ENCODE measurements around the gene BTK. TPM values are rescaled to one million over a fixed set of nuclear protein-coding genes. Genes with fewer than 3 reads are reported as not detected.
"Not testable (repeated sequence)": the region's sequence is repeated elsewhere in the genome, so short reads cannot be mapped to it uniquely, and the experiment has no call there.

The BTK gene
- total RNA-seq, 1 experiment from 2014 or later = 0.07 TPM

DNA sequence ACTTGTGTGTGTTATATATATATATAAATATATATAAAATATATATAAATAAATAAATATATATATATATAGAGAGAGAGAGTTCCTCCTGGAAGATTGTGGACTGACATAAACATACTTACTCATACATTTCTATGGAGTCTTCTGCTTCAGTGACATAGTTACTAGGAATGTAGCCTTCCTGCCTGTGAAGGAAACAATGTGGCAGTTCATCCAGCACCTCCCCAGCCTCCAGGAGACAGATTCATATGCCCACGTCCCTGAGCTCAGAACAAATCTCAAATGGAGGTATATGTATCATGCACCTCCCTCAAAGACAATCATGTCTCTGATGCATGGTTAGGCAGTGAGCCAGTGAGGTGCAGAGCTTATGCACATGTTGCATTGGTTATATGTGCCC, 26.0 kb downstream of the BTK start:
- in situ Hi-C loops (cut with HindIII; ENCODE audit: low pct_unique_long_range_greater_than_20kb, low sequenced_read_pairs) = no loop called here
- DNase-seq (ENCODE audit: low read depth) = no peak

DNA sequence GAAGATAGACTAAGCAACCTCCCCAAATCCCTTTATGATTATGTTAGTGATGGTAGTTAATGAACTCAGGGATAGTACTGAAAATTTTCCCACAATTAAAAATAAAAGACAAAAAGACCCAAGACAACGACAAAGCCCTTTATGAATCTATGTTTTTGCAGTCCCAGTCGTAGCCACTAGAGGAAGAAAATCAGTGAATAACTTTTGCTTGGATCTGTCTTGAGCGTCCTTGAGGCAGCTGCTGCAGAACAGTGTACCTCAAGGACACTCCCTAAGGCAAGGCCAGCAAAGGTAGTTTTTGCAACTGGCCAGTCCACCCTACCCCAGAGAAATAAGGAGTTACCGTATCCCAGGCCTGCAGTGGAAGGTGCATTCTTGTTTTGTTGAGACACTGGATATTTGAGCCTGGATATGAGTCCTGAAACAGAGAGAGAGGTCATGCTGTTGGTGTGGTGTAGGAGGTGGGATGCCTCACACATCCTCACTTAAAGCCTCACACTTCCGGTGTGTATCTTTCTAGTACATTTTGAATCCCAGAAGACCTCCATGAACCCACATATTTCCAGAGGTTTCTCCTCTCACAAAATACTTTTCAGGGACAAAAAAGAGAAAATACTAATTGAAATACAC, 28.7 kb downstream of the BTK start:
- in situ Hi-C loops (cut with HindIII; ENCODE audit: low pct_unique_long_range_greater_than_20kb, low sequenced_read_pairs) = no loop called here
- peak; percentile 15 for DNase-seq (ENCODE audit: low read depth)

DNA sequence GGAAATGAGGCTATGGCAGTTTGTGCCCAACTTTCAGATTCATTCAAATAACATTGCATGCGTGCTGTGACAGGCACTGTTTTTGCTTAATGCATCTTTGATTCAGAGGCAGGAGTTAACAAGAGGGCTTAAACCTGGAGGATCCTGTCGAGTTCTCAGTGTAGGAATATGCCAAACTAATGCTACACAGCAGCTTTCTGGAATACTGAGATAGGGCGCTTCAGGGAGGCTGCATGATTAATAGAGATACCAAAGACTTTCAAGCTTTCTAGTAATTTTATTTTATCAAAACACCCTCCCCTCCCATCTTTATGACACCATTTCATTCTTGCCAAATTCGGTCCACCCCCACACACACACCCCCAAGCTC, 36.8 kb downstream of the BTK start:
- DNase-seq (ENCODE audit: low read depth) = no peak
- in situ Hi-C loops (cut with HindIII; ENCODE audit: low pct_unique_long_range_greater_than_20kb, low sequenced_read_pairs) = no loop called here

DNA sequence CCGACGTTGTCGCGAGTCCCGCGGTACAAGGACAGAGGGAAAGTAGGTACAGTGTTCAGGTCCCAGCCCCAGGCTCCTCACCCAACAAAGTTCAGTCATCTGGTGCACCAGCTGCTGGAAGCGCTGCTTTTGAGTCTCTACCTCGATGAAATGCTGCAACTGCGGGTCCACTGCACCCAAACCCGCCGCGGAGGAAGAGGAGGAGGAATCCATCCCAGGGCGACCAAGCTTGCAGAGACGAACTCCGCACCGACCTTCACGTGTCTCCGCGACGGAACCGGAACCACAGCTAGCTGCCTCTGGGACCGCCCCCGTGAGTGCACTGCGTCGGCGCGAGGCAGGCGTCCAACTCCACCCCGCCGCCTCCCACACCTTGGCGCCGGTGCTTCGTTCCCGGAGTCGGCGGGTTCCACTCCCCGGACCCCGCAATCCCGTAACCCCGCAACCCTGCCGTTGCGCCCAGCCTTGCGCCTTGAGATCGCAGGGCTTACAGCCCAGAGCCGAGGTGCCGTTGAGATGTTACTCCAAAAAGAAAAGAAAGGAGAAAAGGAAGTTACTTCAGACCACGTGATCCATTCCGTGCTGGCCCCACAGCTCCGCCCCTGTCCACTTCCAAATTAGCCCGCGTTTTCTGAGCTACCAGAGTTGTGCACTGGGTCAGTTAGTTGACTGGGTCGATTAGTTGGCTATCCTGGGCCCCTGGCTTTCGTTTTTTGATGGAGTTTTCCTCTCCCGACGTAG, 37.4 kb downstream of the BTK start, which contains the start of gene TIMM8A:
Gene TIMM8A, minus strand, starts transcription at position 291 of the 741 bp plus-strand sequence. Its CDS starts 78 bp downstream, at position 213.
- DNase-seq (ENCODE audit: low read depth) = peak; percentile 74
- in situ Hi-C loops (cut with HindIII; ENCODE audit: low pct_unique_long_range_greater_than_20kb, low sequenced_read_pairs) = no loop called here

DNA sequence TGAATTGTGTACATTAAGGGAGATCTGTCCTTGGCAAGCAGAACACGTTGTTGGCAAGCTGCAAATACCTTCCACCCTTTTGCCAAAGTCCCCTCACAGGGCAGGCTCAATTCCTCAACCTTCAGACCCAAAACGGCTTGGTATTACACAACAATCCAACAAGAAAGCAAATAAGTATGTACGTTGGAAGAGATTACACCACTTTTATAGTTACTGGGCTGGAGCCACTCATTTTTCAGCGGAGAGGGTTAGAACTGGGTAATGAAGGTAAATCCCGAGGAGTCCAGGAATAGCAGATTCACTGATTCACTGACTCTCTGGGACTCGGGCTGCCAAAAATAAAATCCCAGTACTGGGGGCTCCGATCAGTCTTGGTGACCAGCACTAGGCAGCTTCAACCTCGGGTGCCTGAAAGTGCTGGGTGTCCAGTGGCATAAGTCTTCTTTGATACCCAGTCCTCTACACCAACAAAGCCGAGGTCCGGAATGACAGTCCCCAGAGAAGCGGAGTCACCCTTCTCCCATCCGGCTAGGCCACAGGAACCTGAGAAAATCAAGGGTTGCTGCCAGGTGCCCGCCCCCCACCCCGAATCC, 38.0 kb downstream of the BTK start:
- DNase-seq (ENCODE audit: low read depth) = no peak
- in situ Hi-C loops (cut with HindIII; ENCODE audit: low pct_unique_long_range_greater_than_20kb, low sequenced_read_pairs) = no loop called here

DNA sequence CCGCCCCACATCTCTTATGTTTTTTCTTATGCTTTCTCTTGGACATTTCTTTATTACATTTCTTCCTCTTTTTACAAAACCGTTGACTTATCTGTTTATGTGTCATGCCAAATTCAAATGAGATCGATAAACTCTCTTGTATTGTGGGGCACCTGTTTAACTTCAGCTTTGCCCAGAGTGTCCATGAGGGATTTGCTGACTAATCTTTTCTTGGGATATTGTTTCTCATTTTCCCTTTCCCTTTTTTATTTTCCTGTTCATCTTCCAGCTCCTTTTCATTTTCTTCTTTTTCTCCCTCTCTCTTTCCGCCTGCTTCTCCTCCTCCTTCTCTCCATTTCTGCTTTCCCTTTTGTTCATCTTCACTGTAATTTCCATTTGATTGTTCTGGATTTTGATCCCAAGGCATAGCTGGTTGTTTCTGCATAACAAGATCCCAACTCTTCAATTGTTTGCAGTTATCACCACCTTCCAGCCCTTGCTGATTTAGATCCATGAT, 48.2 kb downstream of the BTK start:
- in situ Hi-C loops (cut with HindIII; ENCODE audit: low pct_unique_long_range_greater_than_20kb, low sequenced_read_pairs) = no loop called here
- DNase-seq (ENCODE audit: low read depth) = no peak

DNA sequence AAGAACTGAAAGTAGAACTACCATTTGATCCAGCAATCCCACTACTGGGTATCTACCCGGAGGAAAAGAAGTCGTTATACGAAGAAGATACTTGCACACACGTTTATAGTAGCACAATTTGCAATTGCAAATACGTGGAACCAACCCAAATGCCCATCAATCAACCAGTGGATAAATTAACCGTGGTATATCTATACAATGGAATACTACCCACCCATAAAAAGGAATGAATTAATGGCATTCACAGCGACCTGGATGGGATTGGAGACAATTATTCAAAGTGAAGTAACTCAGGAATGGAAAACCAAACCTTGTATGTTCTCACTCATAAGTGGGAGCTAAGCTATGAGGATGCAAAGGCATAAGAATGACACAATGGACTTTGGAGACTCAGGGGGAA, 51.7 kb downstream of the BTK start:
- DNase-seq (ENCODE audit: low read depth); in situ Hi-C loops (cut with HindIII; ENCODE audit: low pct_unique_long_range_greater_than_20kb, low sequenced_read_pairs): not testable (repeated sequence)

DNA sequence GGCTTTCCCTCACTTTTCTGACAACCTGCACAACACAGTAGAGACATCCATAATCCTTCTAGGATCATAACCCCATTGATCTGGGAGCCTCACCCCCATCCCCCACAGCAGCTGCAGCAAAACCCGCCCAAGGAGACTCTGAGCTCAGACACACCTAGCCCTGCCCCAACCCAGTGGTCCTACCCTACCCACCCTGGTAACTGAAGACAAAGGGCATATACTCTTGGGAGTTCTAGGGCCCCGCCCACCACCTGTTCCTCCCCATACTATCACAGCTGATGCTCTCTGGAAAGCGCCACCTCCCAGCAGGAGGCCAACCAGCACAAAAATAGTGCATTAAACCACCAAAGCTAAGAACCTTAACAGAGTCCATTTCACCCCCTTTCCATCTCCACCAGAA, 59.4 kb downstream of the BTK start:
- in situ Hi-C loops (cut with HindIII; ENCODE audit: low pct_unique_long_range_greater_than_20kb, low sequenced_read_pairs); DNase-seq (ENCODE audit: low read depth): not testable (repeated sequence)

DNA sequence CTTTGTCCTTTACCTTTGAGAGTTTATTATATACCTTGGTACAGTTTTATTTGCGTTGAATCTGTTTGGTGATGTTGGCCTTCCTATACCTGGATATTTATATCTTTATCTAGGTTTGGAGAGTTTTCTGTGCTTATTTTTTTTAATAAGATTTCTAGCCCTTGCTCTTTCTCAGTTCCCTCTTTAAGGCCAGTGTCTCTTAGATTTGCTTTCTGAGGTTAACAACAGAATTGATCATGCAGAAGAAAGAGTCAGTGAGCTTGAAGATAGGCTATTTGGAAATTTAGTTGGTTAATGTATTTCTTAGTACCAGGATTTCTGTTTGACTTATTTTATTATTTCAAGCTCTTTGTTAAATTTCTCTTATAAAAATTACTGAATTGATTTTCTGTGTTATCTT, 82.2 kb downstream of the BTK start:
- in situ Hi-C loops (cut with HindIII; ENCODE audit: low pct_unique_long_range_greater_than_20kb, low sequenced_read_pairs) = no loop called here
- DNase-seq (ENCODE audit: low read depth) = no peak

Other genes with a start within 250 kb of the BTK start
- gene DRP2, start 166.4 kb downstream of the BTK start, total RNA-seq (2014; rRNA removed; shearing (Covaris generic); ENCODE audit: low replicate concordance) = 0.24 TPM in 1 of 2 replicates, not detected in the other
- not detected in 2 replicates for gene TAF7L, start 94.9 kb downstream of the BTK start, total RNA-seq (2014; rRNA removed; shearing (Covaris generic); ENCODE audit: low replicate concordance)
- gene TIMM8A, start 37.4 kb downstream of the BTK start, total RNA-seq (2014; rRNA removed; shearing (Covaris generic); ENCODE audit: low replicate concordance) = 8.0 and 10.3 TPM in 2 replicates
- gene RPL36A, start 4.8 kb upstream of the BTK start, total RNA-seq (2014; rRNA removed; shearing (Covaris generic); ENCODE audit: low replicate concordance) = 446 and 1,206 TPM in 2 replicates
- 146 and 165 TPM in 2 replicates for gene GLA, start 21.7 kb upstream of the BTK start, total RNA-seq (2014; rRNA removed; shearing (Covaris generic); ENCODE audit: low replicate concordance)
- gene HNRNPH2, start 22.0 kb upstream of the BTK start, total RNA-seq (2014; rRNA removed; shearing (Covaris generic); ENCODE audit: low replicate concordance) = 22.1 and 26.8 TPM in 2 replicates
- gene ARMCX4, start 99.3 kb upstream of the BTK start, total RNA-seq (2014; rRNA removed; shearing (Covaris generic); ENCODE audit: low replicate concordance) = not detected in 2 replicates
- gene ARMCX1, start 164.4 kb upstream of the BTK start, total RNA-seq (2014; rRNA removed; shearing (Covaris generic); ENCODE audit: low replicate concordance) = 12.7 and 21.2 TPM in 2 replicates
- gene ARMCX6, start 231.8 kb upstream of the BTK start, total RNA-seq (2014; rRNA removed; shearing (Covaris generic); ENCODE audit: low replicate concordance) = 34.3 and 105 TPM in 2 replicates
- 22.8 and 43.5 TPM in 2 replicates for gene ARMCX3, start 237.0 kb upstream of the BTK start, total RNA-seq (2014; rRNA removed; shearing (Covaris generic); ENCODE audit: low replicate concordance)

All from Caki2 (cell line).